HepG2 (cell line): ENCODE measurements around the gene GPR139. TPM values are rescaled to one million over a fixed set of nuclear protein-coding genes. Genes with fewer than 3 reads are reported as not detected.

Source experiments
- FIP1L1 ChIP-seq: fragments of 200-400 bp; formaldehyde crosslinking; IDR thresholded peaks from 2 replicates; pipeline ENCODE4 v1.6.1; 2018; ENCODE audit warnings: low read depth, mild to moderate bottlenecking, low read length, moderate library complexity, borderline replicate concordance; ENCODE audit not compliant: insufficient read depth
- HNRNPUL1 ChIP-seq: fragments of 200-400 bp; formaldehyde crosslinking; IDR thresholded peaks from 2 replicates; pipeline ENCODE4 v1.6.1; 2017; ENCODE audit warnings: low read depth, mild to moderate bottlenecking, low read length, moderate library complexity
- KAT8 ChIP-seq: IDR thresholded peaks from 2 replicates; pipeline ENCODE4 v1.6.1; 2016; ENCODE audit warnings: missing genetic modification reagents, missing compliant biosample characterization
- MED1 ChIP-seq: sonication (generic); formaldehyde crosslinking; IDR thresholded peaks from 2 replicates; pipeline ENCODE4 v1.4.0; 2020; ENCODE audit warnings: missing genetic modification reagents
- NBN ChIP-seq: fragments of 450-650 bp; conservative IDR thresholded peaks from 2 replicates; pipeline ENCODE4 v1.6.1; 2017
- NCOA2 ChIP-seq: sonication (generic); formaldehyde crosslinking; IDR thresholded peaks from 2 replicates; pipeline ENCODE4 v1.8.0; 2022; ENCODE audit warnings: inconsistent platforms
- PAF1 ChIP-seq: IDR thresholded peaks from 2 replicates; pipeline ENCODE4 v1.6.1; 2016; ENCODE audit warnings: missing genetic modification reagents, missing compliant biosample characterization
- RAD51 ChIP-seq: fragments of 450-650 bp; IDR thresholded peaks from 2 replicates; pipeline ENCODE4 v1.6.1; 2016; ENCODE audit warnings: borderline replicate concordance
- RBM22 ChIP-seq: fragments of 200-400 bp; formaldehyde crosslinking; optimal IDR thresholded peaks from 2 replicates; pipeline ENCODE3; 2017; ENCODE audit warnings: mild to moderate bottlenecking, low read length, moderate library complexity
- RFX5 ChIP-seq: IDR thresholded peaks from 2 replicates; pipeline ENCODE4 v1.6.1; 2011; ENCODE audit warnings: low read depth, low read length, improper control_type of control experiment
- ZFP36 ChIP-seq: fragments of 150-350 bp; IDR thresholded peaks from 2 replicates; pipeline ENCODE4 v1.6.1; 2018; ENCODE audit warnings: borderline replicate concordance, low read length, low read depth; ENCODE audit not compliant: partially characterized antibody
- ZMYM3 ChIP-seq: sonication (generic); formaldehyde crosslinking; IDR thresholded peaks from 2 replicates; pipeline ENCODE4 v1.5.1; 2020; ENCODE audit warnings: mild to moderate bottlenecking, missing genetic modification reagents
- ZNF121 ChIP-seq: sonication (generic); formaldehyde crosslinking; IDR thresholded peaks from 2 replicates; pipeline ENCODE4 v1.5.0; 2020; ENCODE audit warnings: mild to moderate bottlenecking, missing genetic modification reagents
- ZNF230 ChIP-seq: sonication (generic); formaldehyde crosslinking; IDR thresholded peaks from 2 replicates; pipeline ENCODE4 v1.4.0; 2020; ENCODE audit warnings: mild to moderate bottlenecking, missing genetic modification reagents
- ZNF260 ChIP-seq: sonication (generic); formaldehyde crosslinking; IDR thresholded peaks from 2 replicates; pipeline ENCODE4 v1.4.0; 2020; ENCODE audit warnings: missing genetic modification reagents, low read depth, mild to moderate bottlenecking, borderline replicate concordance
- ZNF296 ChIP-seq: sonication (generic); formaldehyde crosslinking; conservative IDR thresholded peaks from 2 replicates; pipeline ENCODE4 v1.5.0; 2020; ENCODE audit warnings: mild to moderate bottlenecking, missing genetic modification reagents
- ZNF335 ChIP-seq: sonication (generic); formaldehyde crosslinking; IDR thresholded peaks from 2 replicates; pipeline ENCODE4 v1.4.0; 2020; ENCODE audit warnings: missing genetic modification reagents
- ZNF614 ChIP-seq: IDR thresholded peaks from 2 replicates; pipeline ENCODE4 v1.6.1; 2018; ENCODE audit warnings: missing biosample characterization, missing genetic modification reagents, inconsistent platforms, borderline replicate concordance
- ZNF709 ChIP-seq: sonication (generic); formaldehyde crosslinking; IDR thresholded peaks from 2 replicates; pipeline ENCODE4 v1.5.0; 2020; ENCODE audit warnings: mild to moderate bottlenecking, missing genetic modification reagents
- ZNF713 ChIP-seq: sonication (generic); formaldehyde crosslinking; IDR thresholded peaks from 2 replicates; pipeline ENCODE4 v1.4.0; 2020; ENCODE audit warnings: mild to moderate bottlenecking, missing genetic modification reagents
- polyA plus RNA-seq, 8 experiments: library from polyadenylated mRNA; depleted of rRNA in 3 of 8; stranded (reverse) in 7 of 8; unstranded in 1 of 8; fragments of >200 nt; fragmentation: Illumina TruSeq in 4 of 8; extraction: Trizol in 4 of 8; gene quantifications; 2 replicates each; pipeline versions ENCODE4 v1.2.1 to v1.2.3, GENCODE V29; 2011 to 2016; ENCODE audit warnings: low read depth in 4 of 8, missing spikeins in 1 of 8, mixed read lengths in 1 of 8; ENCODE audit not compliant: insufficient read depth in 1 of 8
- total RNA-seq, 5 experiments: library from RNA; depleted of rRNA; stranded (reverse); fragments of >200 nt; fragmentation: Illumina TruSeq; extraction: Trizol; gene quantifications; 2 replicates each; pipeline ENCODE4 v1.2.3, GENCODE V29; 2016; ENCODE audit warnings: low read depth in 1 of 5
- TF ChIP-seq, protein P1 (sequence below): sonication (generic); formaldehyde crosslinking; IDR thresholded peaks from 2 replicates; pipeline ENCODE4 v1.4.0; 2020; ENCODE audit warnings: mild to moderate bottlenecking, missing genetic modification reagents, borderline replicate concordance
- TF ChIP-seq, protein P2 (sequence below): sonication (generic); formaldehyde crosslinking; IDR thresholded peaks from 2 replicates; pipeline ENCODE4 v1.5.0; 2020; ENCODE audit warnings: missing genetic modification reagents
- TF ChIP-seq, protein P3 (sequence below), 2 experiments: sonication (generic) in 1 of 2; formaldehyde crosslinking in 1 of 2; IDR thresholded peaks; 2 replicates each; pipeline versions ENCODE4 v1.4.0 to v1.6.1; 2018 to 2020; ENCODE audit warnings: missing genetic modification reagents in 2 of 2, borderline replicate concordance in 1 of 2, low read depth in 1 of 2, mild to moderate bottlenecking in 1 of 2, missing biosample characterization in 1 of 2

Gene GPR139
- total and polyA plus RNA-seq, 2 of the 13 experiments (the other 11 are each of a cell fraction or from before 2014, with no cell fraction given): not detected

DNA sequence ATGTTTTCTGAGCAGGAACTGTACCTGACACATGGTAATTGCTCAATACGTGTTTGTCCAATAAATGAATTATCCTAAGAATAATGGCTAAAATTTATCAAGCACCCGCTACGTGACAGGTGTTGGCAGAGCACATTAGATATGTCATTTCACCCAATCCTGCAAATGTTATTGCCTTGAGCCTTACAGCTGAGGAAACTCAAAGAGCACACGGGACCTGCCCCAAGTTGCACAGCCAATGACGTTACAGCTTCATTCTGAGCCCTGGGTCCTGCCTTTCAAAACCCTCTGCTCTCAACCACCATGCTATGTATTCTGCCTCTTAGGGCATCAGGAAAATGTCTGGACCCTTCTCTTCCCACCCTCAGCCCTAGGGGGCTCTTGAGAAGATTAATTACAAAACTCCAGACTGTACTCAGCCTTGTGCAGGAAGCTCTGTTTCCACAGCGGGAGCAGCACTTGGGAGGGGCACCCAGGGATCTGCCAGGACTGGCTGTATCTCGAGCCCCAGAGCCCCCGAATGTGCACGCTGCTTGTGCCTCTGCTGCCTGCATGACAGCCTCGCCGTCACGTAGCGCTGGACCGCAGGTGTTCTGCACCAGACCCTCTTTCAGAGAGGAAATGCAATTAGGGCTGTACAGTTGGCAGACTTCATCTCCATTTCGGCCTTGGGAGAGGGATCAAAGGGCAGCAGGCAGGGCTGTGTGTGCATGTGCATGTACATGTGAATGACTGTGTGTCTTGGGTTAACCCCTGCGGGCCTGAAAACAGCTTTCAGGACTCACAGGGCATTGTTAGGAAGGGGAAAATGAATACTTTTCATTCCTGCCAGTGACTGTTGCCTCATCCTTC is 71.6 kb downstream of the GPR139 start (continued):
- TF ChIP-seq, protein P1, sequence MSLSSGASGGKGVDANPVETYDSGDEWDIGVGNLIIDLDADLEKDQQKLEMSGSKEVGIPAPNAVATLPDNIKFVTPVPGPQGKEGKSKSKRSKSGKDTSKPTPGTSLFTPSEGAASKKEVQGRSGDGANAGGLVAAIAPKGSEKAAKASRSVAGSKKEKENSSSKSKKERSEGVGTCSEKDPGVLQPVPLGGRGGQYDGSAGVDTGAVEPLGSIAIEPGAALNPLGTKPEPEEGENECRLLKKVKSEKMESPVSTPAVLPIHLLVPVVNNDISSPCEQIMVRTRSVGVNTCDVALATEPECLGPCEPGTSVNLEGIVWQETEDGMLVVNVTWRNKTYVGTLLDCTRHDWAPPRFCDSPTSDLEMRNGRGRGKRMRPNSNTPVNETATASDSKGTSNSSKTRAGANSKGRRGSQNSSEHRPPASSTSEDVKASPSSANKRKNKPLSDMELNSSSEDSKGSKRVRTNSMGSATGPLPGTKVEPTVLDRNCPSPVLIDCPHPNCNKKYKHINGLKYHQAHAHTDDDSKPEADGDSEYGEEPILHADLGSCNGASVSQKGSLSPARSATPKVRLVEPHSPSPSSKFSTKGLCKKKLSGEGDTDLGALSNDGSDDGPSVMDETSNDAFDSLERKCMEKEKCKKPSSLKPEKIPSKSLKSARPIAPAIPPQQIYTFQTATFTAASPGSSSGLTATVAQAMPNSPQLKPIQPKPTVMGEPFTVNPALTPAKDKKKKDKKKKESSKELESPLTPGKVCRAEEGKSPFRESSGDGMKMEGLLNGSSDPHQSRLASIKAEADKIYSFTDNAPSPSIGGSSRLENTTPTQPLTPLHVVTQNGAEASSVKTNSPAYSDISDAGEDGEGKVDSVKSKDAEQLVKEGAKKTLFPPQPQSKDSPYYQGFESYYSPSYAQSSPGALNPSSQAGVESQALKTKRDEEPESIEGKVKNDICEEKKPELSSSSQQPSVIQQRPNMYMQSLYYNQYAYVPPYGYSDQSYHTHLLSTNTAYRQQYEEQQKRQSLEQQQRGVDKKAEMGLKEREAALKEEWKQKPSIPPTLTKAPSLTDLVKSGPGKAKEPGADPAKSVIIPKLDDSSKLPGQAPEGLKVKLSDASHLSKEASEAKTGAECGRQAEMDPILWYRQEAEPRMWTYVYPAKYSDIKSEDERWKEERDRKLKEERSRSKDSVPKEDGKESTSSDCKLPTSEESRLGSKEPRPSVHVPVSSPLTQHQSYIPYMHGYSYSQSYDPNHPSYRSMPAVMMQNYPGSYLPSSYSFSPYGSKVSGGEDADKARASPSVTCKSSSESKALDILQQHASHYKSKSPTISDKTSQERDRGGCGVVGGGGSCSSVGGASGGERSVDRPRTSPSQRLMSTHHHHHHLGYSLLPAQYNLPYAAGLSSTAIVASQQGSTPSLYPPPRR (CRISPR knock-in tag): peak; percentile 45; the same call in 1 of the 2 replicates
- TF ChIP-seq ZNF335 (CRISPR knock-in tag): no peak
- no peak; the same call in 1 of the 2 replicates for TF ChIP-seq ZNF230
- TF ChIP-seq ZNF709 (CRISPR knock-in tag): peak; percentile 78; the same call in 1 of the 2 replicates
- TF ChIP-seq NBN: no peak
- no peak for TF ChIP-seq ZNF121 (CRISPR knock-in tag)
- TF ChIP-seq ZNF614 (CRISPR knock-in tag): no peak
- TF ChIP-seq ZMYM3: peak; percentile 85
- TF ChIP-seq NCOA2 (CRISPR knock-in tag): no peak
- no peak for TF ChIP-seq KAT8 (CRISPR knock-in tag)
- no peak for TF ChIP-seq ZNF296
- peak; percentile 81 for TF ChIP-seq MED1 (CRISPR knock-in tag)
- no peak for TF ChIP-seq RAD51
- peak; percentile 24; the same call in 1 of the 2 replicates for TF ChIP-seq ZNF713 (CRISPR knock-in tag)
- TF ChIP-seq, protein P2, sequence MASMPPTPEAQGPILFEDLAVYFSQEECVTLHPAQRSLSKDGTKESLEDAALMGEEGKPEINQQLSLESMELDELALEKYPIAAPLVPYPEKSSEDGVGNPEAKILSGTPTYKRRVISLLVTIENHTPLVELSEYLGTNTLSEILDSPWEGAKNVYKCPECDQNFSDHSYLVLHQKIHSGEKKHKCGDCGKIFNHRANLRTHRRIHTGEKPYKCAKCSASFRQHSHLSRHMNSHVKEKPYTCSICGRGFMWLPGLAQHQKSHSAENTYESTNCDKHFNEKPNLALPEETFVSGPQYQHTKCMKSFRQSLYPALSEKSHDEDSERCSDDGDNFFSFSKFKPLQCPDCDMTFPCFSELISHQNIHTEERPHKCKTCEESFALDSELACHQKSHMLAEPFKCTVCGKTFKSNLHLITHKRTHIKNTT (CRISPR knock-in tag): 0 out of 2 replicates have a peak, but pooled peaks have one; percentile 42
- TF ChIP-seq PAF1: no peak
- TF ChIP-seq, protein P3, sequence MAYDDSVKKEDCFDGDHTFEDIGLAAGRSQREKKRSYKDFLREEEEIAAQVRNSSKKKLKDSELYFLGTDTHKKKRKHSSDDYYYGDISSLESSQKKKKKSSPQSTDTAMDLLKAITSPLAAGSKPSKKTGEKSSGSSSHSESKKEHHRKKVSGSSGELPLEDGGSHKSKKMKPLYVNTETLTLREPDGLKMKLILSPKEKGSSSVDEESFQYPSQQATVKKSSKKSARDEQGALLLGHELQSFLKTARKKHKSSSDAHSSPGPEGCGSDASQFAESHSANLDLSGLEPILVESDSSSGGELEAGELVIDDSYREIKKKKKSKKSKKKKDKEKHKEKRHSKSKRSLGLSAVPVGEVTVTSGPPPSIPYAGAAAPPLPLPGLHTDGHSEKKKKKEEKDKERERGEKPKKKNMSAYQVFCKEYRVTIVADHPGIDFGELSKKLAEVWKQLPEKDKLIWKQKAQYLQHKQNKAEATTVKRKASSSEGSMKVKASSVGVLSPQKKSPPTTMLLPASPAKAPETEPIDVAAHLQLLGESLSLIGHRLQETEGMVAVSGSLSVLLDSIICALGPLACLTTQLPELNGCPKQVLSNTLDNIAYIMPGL (CRISPR knock-in tag; IDR thresholded peaks at IDR 0.05; ENCODE audit: borderline replicate concordance in 1 of 2, low read depth in 1 of 2): no peak
- TF ChIP-seq RFX5: no peak
- TF ChIP-seq ZNF260 (CRISPR knock-in tag): no peak
- no peak for TF ChIP-seq HNRNPUL1
- no peak for TF ChIP-seq ZFP36
- no peak for TF ChIP-seq FIP1L1
- TF ChIP-seq RBM22: no peak
